Activated CD4-positive, alpha-beta T cell treated with anti-CD3 and anti-CD28 coated beads, Interleukin-2, amount 50 U/mL, for 1 hour (primary cell): Measurements from ENCODE around the gene KRTAP12-1.
"Not testable (repeated sequence)": the region's sequence is repeated elsewhere in the genome, so short reads cannot be mapped to it uniquely, and the experiment has no call there.

Experiments
- DNase-seq: peaks from one replicate; pipeline ENCODE4 v3.0.0-alpha.2; 2020

Gene KRTAP12-1

GRCh38 chr21:44638506-44639330, 43.2 kb downstream of the KRTAP12-1 start:
- DNase-seq: not testable (repeated sequence)

- not testable (repeated sequence) for DNase-seq
Measured at GRCh38 chr21:44637851-44638348, 44.1 kb downstream of the KRTAP12-1 start.

GRCh38 chr21:44637018-44637850, 44.7 kb downstream of the KRTAP12-1 start, which contains the start of gene KRTAP10-10:
TSS of gene KRTAP10-10 (plus strand) at chr21:44637356. CDS start at chr21:44637418, 62 bp downstream.
- no peak for DNase-seq

- DNase-seq: no peak
Measured at GRCh38 chr21:44636209-44637017, 45.5 kb downstream of the KRTAP12-1 start.

- DNase-seq: no peak
Measured at GRCh38 chr21:44632067-44632466, 49.9 kb downstream of the KRTAP12-1 start.
